GM19468 (cell line): ENCODE results near the gene FRAT2.
A peak's percentile ranks its signal among the peaks of the same experiment; 100 is the strongest.

Source experiments
- ATAC-seq: cut with Tn5 transposase; IDR thresholded peaks from one replicate; pipeline ENCODE4 v1.9.1; 2021; ENCODE audit warnings: mild to moderate bottlenecking, moderate library complexity, moderate number of reproducible peaks; ENCODE audit not compliant: unreplicated experiment; ENCODE audit errors: extremely low read depth

FRAT2 gene

GRCh38 chr10:97328646-97329453 is 5.7 kb downstream of the FRAT2 start:
- ATAC-seq, result no peak

- no peak for ATAC-seq
Measured at GRCh38 chr10:97327348-97328294, 6.9 kb downstream of the FRAT2 start.

- ATAC-seq, result no peak
Measured at GRCh38 chr10:97325754-97326153, 8.8 kb downstream of the FRAT2 start.

GRCh38 chr10:97323501-97323900 is 11.0 kb downstream of the FRAT2 start:
- no peak for ATAC-seq

GRCh38 chr10:97321804-97322190 is 12.7 kb downstream of the FRAT2 start:
- ATAC-seq, result no peak

- ATAC-seq, result no peak
Measured at GRCh38 chr10:97321032-97321803, 13.3 kb downstream of the FRAT2 start.

GRCh38 chr10:97320480-97321031 is 14.0 kb downstream of the FRAT2 start:
- no peak for ATAC-seq

GRCh38 chr10:97319671-97320479 is 14.7 kb downstream of the FRAT2 start:
- no peak for ATAC-seq

GRCh38 chr10:97318772-97319651 is 15.5 kb downstream of the FRAT2 start, which contains the start of gene FRAT1:
FRAT1 (plus strand) TSS chr10:97319271; CDS start chr10:97319454, 183 bp downstream.
- peak; percentile 77 for ATAC-seq

GRCh38 chr10:97314671-97315070 is 19.9 kb downstream of the FRAT2 start:
- ATAC-seq, result no peak

GRCh38 chr10:97312897-97313296 is 21.6 kb downstream of the FRAT2 start:
- no peak for ATAC-seq

- no peak for ATAC-seq
Measured at GRCh38 chr10:97311111-97311626, 23.4 kb downstream of the FRAT2 start.

GRCh38 chr10:97307866-97308780 is 26.4 kb downstream of the FRAT2 start:
- ATAC-seq, result no peak

GRCh38 chr10:97307441-97307840 is 27.1 kb downstream of the FRAT2 start:
- ATAC-seq, result no peak

GRCh38 chr10:97302088-97302791 is 32.3 kb downstream of the FRAT2 start:
- no peak for ATAC-seq

- ATAC-seq, result no peak
Measured at GRCh38 chr10:97300980-97301379, 33.5 kb downstream of the FRAT2 start.
